GM23338 (cell line): ENCODE measurements around the gene KLHDC7B. TPM values are rescaled to one million over a fixed set of nuclear protein-coding genes. Genes with fewer than 3 reads are reported as not detected.

Experiments
- ATAC-seq: fragments of 200-7000 bp; cut with Tn5 transposase; 3 replicates; pipeline ENCODE4 v1.9.1; 2020
- DNase-seq: peaks from one replicate; pipeline ENCODE4 v3.0.0-alpha.2; 2015; ENCODE audit warnings: low spot score
- H2AFZ ChIP-seq: fragments of 200-600 bp; sonication (generic); 2 replicates; pipeline ENCODE4 v1.8.0; 2016; ENCODE audit warnings: antibody characterized with exemption, mild to moderate bottlenecking, moderate library complexity
- H3F3A ChIP-seq: fragments of 200-600 bp; sonication (generic); replicated peaks from 2 replicates; pipeline ENCODE4 v1.8.0; 2017; ENCODE audit warnings: antibody characterized with exemption, mixed run types, low read depth
- H3K27ac ChIP-seq: fragments of 200-600 bp; sonication (generic); 2 replicates; pipeline ENCODE4 v1.6.1; 2016; ENCODE audit warnings: low read depth
- H3K27me3 ChIP-seq: fragments of 200-600 bp; sonication (generic); 2 replicates; pipeline ENCODE4 v1.8.0; 2016; ENCODE audit warnings: mild to moderate bottlenecking, mixed run types, moderate library complexity; ENCODE audit not compliant: insufficient read depth
- H3K36me3 ChIP-seq: fragments of 200-600 bp; sonication (generic); 2 replicates; pipeline ENCODE4 v1.8.0; 2016; ENCODE audit warnings: mild to moderate bottlenecking; ENCODE audit not compliant: insufficient read depth
- H3K4me1 ChIP-seq: fragments of 200-600 bp; sonication (generic); 2 replicates; pipeline ENCODE4 v1.8.0; 2016; ENCODE audit warnings: mild to moderate bottlenecking, moderate library complexity; ENCODE audit not compliant: insufficient read depth
- H3K4me2 ChIP-seq: fragments of 200-600 bp; sonication (generic); 2 replicates; pipeline ENCODE4 v1.7.1; 2017; ENCODE audit warnings: mixed run types
- H3K4me3 ChIP-seq: fragments of 200-600 bp; sonication (generic); 2 replicates; pipeline ENCODE4 v1.6.1; 2016; ENCODE audit warnings: mixed run types
- H3K79me2 ChIP-seq: fragments of 200-600 bp; sonication (generic); replicated peaks from 2 replicates; pipeline ENCODE4 v1.8.0; 2017; ENCODE audit warnings: mild to moderate bottlenecking; ENCODE audit not compliant: insufficient read depth
- H3K9me2 ChIP-seq: fragments of 200-600 bp; sonication (generic); 2 replicates; pipeline ENCODE4 v1.8.0; 2017; ENCODE audit not compliant: insufficient read depth
- H4K20me1 ChIP-seq: fragments of 200-600 bp; sonication (generic); replicated peaks from 2 replicates; pipeline ENCODE4 v1.8.0; 2017; ENCODE audit warnings: mild to moderate bottlenecking; ENCODE audit not compliant: insufficient read depth
- H3K27ac Mint-ChIP-seq: 2 replicates; pipeline ENCODE4 v1.8.0; 2020; ENCODE audit warnings: inconsistent platforms, mild to moderate bottlenecking, moderate library complexity, mixed read lengths
- H3K27me3 Mint-ChIP-seq: 3 replicates; pipeline ENCODE4 v1.8.0; 2022; ENCODE audit warnings: low read depth, mild to moderate bottlenecking, moderate library complexity, mixed read lengths, inconsistent platforms; ENCODE audit not compliant: insufficient read depth, poor library complexity
- H3K36me3 Mint-ChIP-seq: 3 replicates; pipeline ENCODE4 v1.8.0; 2021; ENCODE audit warnings: low read depth, mild to moderate bottlenecking, inconsistent platforms, moderate library complexity, mixed read lengths
- H3K4me1 Mint-ChIP-seq: 3 replicates; pipeline ENCODE4 v1.8.0; 2020; ENCODE audit warnings: mild to moderate bottlenecking, inconsistent platforms, mixed read lengths
- H3K4me3 Mint-ChIP-seq: 3 replicates; pipeline ENCODE4 v1.8.0; 2021; ENCODE audit warnings: moderate library complexity, mild to moderate bottlenecking, inconsistent platforms, mixed read lengths
- H3K9me3 Mint-ChIP-seq: 3 replicates; pipeline ENCODE4 v1.8.0; 2020; ENCODE audit warnings: moderate library complexity, mild to moderate bottlenecking, inconsistent platforms, mixed read lengths
- CREB1 ChIP-seq: fragments of 250-450 bp; sonication (Bioruptor Pico); IDR thresholded peaks from 2 replicates; pipeline ENCODE4 v1.5.0; 2020; ENCODE audit warnings: low read depth, mild to moderate bottlenecking, moderate library complexity
- CTCF ChIP-seq, 2 experiments: fragments of 200-600 bp in 1 of 2; sonication (generic) in 1 of 2; conservative IDR thresholded peaks; 2 replicates each; pipeline versions ENCODE4 v1.5.1 to v1.6.1; 2016 to 2017; ENCODE audit warnings: antibody characterized with exemption in 2 of 2, low read depth in 2 of 2, mild to moderate bottlenecking in 2 of 2, moderate library complexity in 1 of 2
- ETS1 ChIP-seq: IDR thresholded peaks from 2 replicates; pipeline ENCODE4 v1.6.1; 2016; ENCODE audit warnings: antibody characterized with exemption
- EZH2 ChIP-seq: fragments of 200-600 bp; sonication (generic); IDR thresholded peaks from one replicate; pipeline ENCODE4 v1.8.0; 2017; ENCODE audit warnings: antibody characterized with exemption, mild to moderate bottlenecking, low read depth; ENCODE audit not compliant: unreplicated experiment
- EZH2phosphoT487 ChIP-seq: fragments of 200-600 bp; sonication (generic); IDR thresholded peaks from one replicate; pipeline ENCODE4 v1.8.1; 2018; ENCODE audit warnings: antibody characterized with exemption; ENCODE audit not compliant: unreplicated experiment
- JUNB ChIP-seq: IDR thresholded peaks from one replicate; pipeline ENCODE4 v1.6.1; 2016; ENCODE audit warnings: antibody characterized with exemption; ENCODE audit not compliant: unreplicated experiment
- NANOG ChIP-seq: IDR thresholded peaks from 2 replicates; pipeline ENCODE4 v1.6.1; 2016; ENCODE audit warnings: antibody characterized with exemption, borderline replicate concordance
- POLR2AphosphoS5 ChIP-seq: IDR thresholded peaks from 2 replicates; pipeline ENCODE4 v1.6.1; 2016; ENCODE audit warnings: antibody characterized with exemption, low read depth
- REST ChIP-seq: IDR thresholded peaks from one replicate; pipeline ENCODE4 v1.6.1; 2018; ENCODE audit warnings: antibody characterized with exemption; ENCODE audit not compliant: unreplicated experiment
- STAT1 ChIP-seq: IDR thresholded peaks from one replicate; pipeline ENCODE4 v1.6.1; 2016; ENCODE audit warnings: antibody characterized with exemption; ENCODE audit not compliant: unreplicated experiment
- ZNF114 ChIP-seq: fragments of 250-450 bp; sonication (Bioruptor Pico); IDR thresholded peaks from 2 replicates; pipeline ENCODE4 v1.5.0; 2020; ENCODE audit warnings: mild to moderate bottlenecking, moderate library complexity
- ZNF331 ChIP-seq: fragments of 250-450 bp; sonication (Bioruptor Pico); IDR thresholded peaks from 2 replicates; pipeline ENCODE4 v1.5.0; 2020; ENCODE audit warnings: low read depth, mild to moderate bottlenecking, moderate library complexity
- ZNF462 ChIP-seq: fragments of 250-450 bp; sonication (Bioruptor Pico); IDR thresholded peaks from 2 replicates; pipeline ENCODE4 v1.5.0; 2020; ENCODE audit warnings: mild to moderate bottlenecking, moderate library complexity
- polyA plus RNA-seq: library from polyadenylated mRNA; unstranded; fragments of >200 nt; fragmentation: Nextera tagmentation; extraction: Ambion mirVana; gene quantifications from 2 replicates; pipeline ENCODE4 v1.2.1, GENCODE V29; 2016
- total RNA-seq: library from RNA; depleted of rRNA; stranded (reverse); fragments of >200 nt; shearing (Covaris generic); gene quantifications from 2 replicates; pipeline ENCODE4 v1.2.3, GENCODE V29; 2014

Gene KLHDC7B
- total and polyA plus RNA-seq, 2 experiments from 2014 or later, result not detected

- H4K20me1 ChIP-seq, result no peaks in the 10 kb centered on the region
- no peaks in the 10 kb centered on the region for H3K36me3 ChIP-seq
- Mint-ChIP-seq H3K27me3 (peaks cover 19% of the 10 kb centered on the region), H3K9me3 (no peaks in the 10 kb centered on the region), H3K36me3 (no peaks in the 10 kb centered on the region), H3K27ac (no peak overlapping the region), H3K4me3 (no peak overlapping the region; the same call in 2 of the 3 replicates), H3K4me1 (peaks cover 15% of the 10 kb centered on the region)
- H3K79me2 ChIP-seq, result no peaks in the 10 kb centered on the region
- H2AFZ ChIP-seq, result no peak overlapping the region
- 0 out of 2 replicates have a peak, but pooled peaks cover 7% of the 10 kb centered on the region for H3K27me3 ChIP-seq
- no peaks in the 10 kb centered on the region for H3K4me1 ChIP-seq
- no peak for TF ChIP-seq CTCF (conservative IDR thresholded peaks at IDR 0.05; ENCODE audit: low read depth in 2 of 2)
- TF ChIP-seq JUNB, result no peak
- TF ChIP-seq REST, result no peak
- TF ChIP-seq ZNF462, result no peak
- TF ChIP-seq EZH2phosphoT487, result no peak
- no peak for TF ChIP-seq NANOG
- TF ChIP-seq STAT1, result no peak
- no peak for TF ChIP-seq ZNF114 (CRISPR knock-in tag)
- no peak for TF ChIP-seq CREB1 (CRISPR knock-in tag)
- TF ChIP-seq POLR2AphosphoS5, result no peak
- no peak for TF ChIP-seq ZNF331 (CRISPR knock-in tag)
- no peak for TF ChIP-seq ETS1
- no peak for TF ChIP-seq EZH2
- DNase-seq (no peak), ATAC-seq (no peak)
- H3F3A ChIP-seq, result peaks cover 2% of the 10 kb centered on the region; the same call in 1 of the 2 replicates
- no peak overlapping the region for H3K4me3 ChIP-seq
- no peaks in the 10 kb centered on the region for H3K9me2 ChIP-seq
- H3K27ac ChIP-seq, result no peak overlapping the region
- no peak overlapping the region for H3K4me2 ChIP-seq
Observed at GRCh38 chr22:50556703-50557102, 11.0 kb downstream of the KLHDC7B start.
